GM12864 (cell line): ENCODE measurements around the gene FUT4.

Experiments
- DNase-seq: peaks from one replicate; pipeline ENCODE4 v3.0.0-alpha.2; 2011; ENCODE audit warnings: low read depth
- H3K4me3 ChIP-seq: 2 replicates; pipeline ENCODE4 v1.5.1; 2011; ENCODE audit warnings: mild to moderate bottlenecking, low read depth, low read length, control low read depth
- CTCF ChIP-seq: IDR thresholded peaks from 2 replicates; pipeline ENCODE4 v1.5.1; 2011; ENCODE audit warnings: low read depth, mild to moderate bottlenecking, moderate library complexity, low read length, control low read depth, inconsistent platforms; ENCODE audit errors: missing control alignments

Gene FUT4

GRCh38 chr11:94586978-94587377 is 43.3 kb downstream of the FUT4 start:
- TF ChIP-seq CTCF = no peak
- DNase-seq = no peak
- H3K4me3 ChIP-seq = no peak overlapping the region

GRCh38 chr11:94588366-94588942 is 44.7 kb downstream of the FUT4 start:
- TF ChIP-seq CTCF = no peak
- no peak for DNase-seq
- H3K4me3 ChIP-seq = no peak overlapping the region

- H3K4me3 ChIP-seq = no peak overlapping the region
- no peak for TF ChIP-seq CTCF
- DNase-seq = no peak
Observed at GRCh38 chr11:94590352-94591041, 46.8 kb downstream of the FUT4 start.

GRCh38 chr11:94593030-94593429 is 49.3 kb downstream of the FUT4 start:
- no peak overlapping the region for H3K4me3 ChIP-seq
- no peak for TF ChIP-seq CTCF
- no peak for DNase-seq

- DNase-seq = no peak
- no peak overlapping the region for H3K4me3 ChIP-seq
- TF ChIP-seq CTCF = no peak
Observed at GRCh38 chr11:94595076-94595475, 51.4 kb downstream of the FUT4 start.

- TF ChIP-seq CTCF = no peak
- H3K4me3 ChIP-seq = no peak overlapping the region
- no peak for DNase-seq
Observed at GRCh38 chr11:94597896-94598295, 54.2 kb downstream of the FUT4 start.
